RWPE2 (cell line): ENCODE data around the gene MEIOB.

Experiments used
- ATAC-seq: fragments of 200-7000 bp; cut with Tn5 transposase; 3 replicates; pipeline ENCODE4 v1.9.1; 2021; ENCODE audit warnings: low read depth
- DNase-seq: peaks from one replicate; pipeline ENCODE4 v3.0.0-alpha.2; 2020; ENCODE audit warnings: low spot score
- H3K27ac ChIP-seq: fragments of 450-650 bp; 2 replicates; pipeline ENCODE4 v1.5.1; 2017; ENCODE audit warnings: mild to moderate bottlenecking; ENCODE audit not compliant: poor library complexity, severe bottlenecking
- H3K27me3 ChIP-seq: fragments of 250-450 bp; sonication (Bioruptor Pico); 2 replicates; pipeline ENCODE4 v1.5.1; 2021; ENCODE audit warnings: mild to moderate bottlenecking, moderate library complexity; ENCODE audit not compliant: insufficient read depth, poor library complexity, severe bottlenecking
- H3K36me3 ChIP-seq: fragments of 250-450 bp; sonication (Bioruptor Pico); 2 replicates; pipeline ENCODE4 v1.5.1; 2020; ENCODE audit warnings: low read depth, mild to moderate bottlenecking, moderate library complexity
- H3K4me1 ChIP-seq: fragments of 250-450 bp; sonication (Bioruptor Pico); 2 replicates; pipeline ENCODE4 v1.5.1; 2021; ENCODE audit warnings: mild to moderate bottlenecking, moderate library complexity; ENCODE audit not compliant: insufficient read depth, poor library complexity, severe bottlenecking
- H3K4me3 ChIP-seq: fragments of 250-450 bp; sonication (Bioruptor Pico); 2 replicates; pipeline ENCODE4 v1.5.1; 2021; ENCODE audit warnings: mild to moderate bottlenecking, moderate library complexity; ENCODE audit not compliant: severe bottlenecking
- H3K9me3 ChIP-seq: fragments of 250-450 bp; sonication (Bioruptor Pico); 2 replicates; pipeline ENCODE4 v1.5.1; 2021; ENCODE audit warnings: mild to moderate bottlenecking, moderate library complexity; ENCODE audit not compliant: severe bottlenecking
- CTCF ChIP-seq: fragments of 450-650 bp; IDR thresholded peaks from one replicate; pipeline ENCODE4 v1.5.1; 2017; ENCODE audit warnings: mild to moderate bottlenecking, moderate library complexity; ENCODE audit not compliant: poor library complexity, severe bottlenecking

Gene MEIOB

GRCh38 chr16:1915732-1916639 is 44.0 kb upstream of the MEIOB start:
- Histone ChIP-seq H3K27me3 (peaks cover 33% of the 10 kb centered on the region), H3K36me3 (no peaks in the 10 kb centered on the region), H3K27ac (no peak overlapping the region), H3K4me3 (no peak overlapping the region), H3K9me3 (no peaks in the 10 kb centered on the region), H3K4me1 (peaks cover 8% of the 10 kb centered on the region)
- DNase-seq: no peak
- TF ChIP-seq CTCF: no peak
- no peak for ATAC-seq

- ATAC-seq (no peak), DNase-seq (no peak)
- Histone ChIP-seq H3K27ac (no peak overlapping the region), H3K27me3 (peaks cover 26% of the 10 kb centered on the region), H3K36me3 (no peaks in the 10 kb centered on the region), H3K4me1 (peaks cover 8% of the 10 kb centered on the region), H3K4me3 (no peak overlapping the region), H3K9me3 (no peaks in the 10 kb centered on the region)
- no peak for TF ChIP-seq CTCF
Observed at GRCh38 chr16:1914988-1915387, 43.0 kb upstream of the MEIOB start.

- DNase-seq (no peak), ATAC-seq (no peak)
- H3K27ac ChIP-seq: no peak overlapping the region
- no peak for TF ChIP-seq CTCF
- peaks cover 20% of the 10 kb centered on the region for H3K27me3 ChIP-seq
- no peaks in the 10 kb centered on the region for H3K9me3 ChIP-seq
- H3K4me3 ChIP-seq: no peak overlapping the region
- peaks cover 8% of the 10 kb centered on the region for H3K4me1 ChIP-seq
- H3K36me3 ChIP-seq: no peaks in the 10 kb centered on the region
Observed at GRCh38 chr16:1914084-1914608, 42.2 kb upstream of the MEIOB start.

- Histone ChIP-seq H3K27ac (no peak overlapping the region), H3K36me3 (no peaks in the 10 kb centered on the region), H3K4me3 (no peak overlapping the region), H3K4me1 (peaks cover 8% of the 10 kb centered on the region), H3K27me3 (peaks cover 13% of the 10 kb centered on the region), H3K9me3 (no peaks in the 10 kb centered on the region)
- no peak for TF ChIP-seq CTCF
- peak; percentile 89 for ATAC-seq
- DNase-seq: no peak
Observed at GRCh38 chr16:1913327-1914083, 41.5 kb upstream of the MEIOB start.
